Pancreas (tissue), 10 donors: ENCODE measurements around the gene MACROD2. TPM values are rescaled to one million over a fixed set of nuclear protein-coding genes. Genes with fewer than 3 reads are reported as not detected.

Experiments used
- ATAC-seq, 4 donors: fragments of 200-7000 bp; cut with Tn5 transposase; one replicate each; pipeline versions ENCODE4 v1.8.0 to v1.9.1; 2020; ENCODE audit warnings: mild to moderate bottlenecking in 4 of 4, moderate library complexity in 4 of 4
- DNase-seq, 6 donors: peaks; one replicate each; pipeline ENCODE4 v3.0.0-alpha.2; 2020
- FAIRE-seq: peaks from 2 replicates; lab custom pipeline; 2012; peaks lifted over from hg19 to GRCh38; lab: Jason Lieb, UNC
- H3K27ac ChIP-seq, 4 donors: fragments of 200-600 bp; sonication (generic); 1 replicate in 3 of 4; 2 replicates in 1 of 4; pipeline versions ENCODE4 v1.5.0 to v1.8.0; 2020
- H3K27me3 ChIP-seq, 4 donors: fragments of 200-600 bp; one replicate each; pipeline ENCODE4 v1.8.0; 2021
- H3K36me3 ChIP-seq, 3 donors: fragments of 200-600 bp; sonication (generic) in 1 of 3; one replicate each; pipeline versions ENCODE4 v1.5.0 to v1.8.0; 2020 to 2021
- H3K4me1 ChIP-seq, 3 donors: fragments of 200-600 bp; one replicate each; pipeline ENCODE4 v1.8.0; 2021
- H3K4me3 ChIP-seq, 4 donors: fragments of 200-600 bp; sonication (generic) in 2 of 4; one replicate each; pipeline versions ENCODE4 v1.5.0 to v1.8.0; 2020 to 2021
- H3K9me3 ChIP-seq, 4 donors: fragments of 200-600 bp; one replicate each; pipeline ENCODE4 v1.8.0; 2021
- WGBS, 2 donors: extraction: QIAGEN DNeasy Blood & Tissue Kit; methylation state at CpG; one replicate each; pipeline ENCODE4 v1.1.7; 2013; 5-methylcytosine and 5-hydroxymethylcytosine counted together
- intact Hi-C, 3 donors: fragments of 100-400 bp; cut with DNase I; formaldehyde crosslinking; loops; one replicate each; pipeline versions ENCODE4 v1.11.1 to v1.14.2; 2022
- polyA plus RNA-seq, 2 donors: library from polyadenylated mRNA; stranded (reverse); fragments of 200-250 nt; gene quantifications; one replicate each; pipeline ENCODE4 v1.2.3, GENCODE V29; 2013
- total RNA-seq, 6 donors: library from RNA; stranded (reverse); fragmentation: NEBNext Ultra II Directional in 4 of 6; extraction: Animal tissue kit (Norgen Biotek cat#: 25700) in 4 of 6; gene quantifications; one replicate each; pipeline versions ENCODE4 v1.2.1 to v1.2.4, GENCODE V29; 2021 to 2023
- TF ChIP-seq, protein P1 (sequence below), 4 donors: fragments of 200-600 bp; sonication (generic) in 3 of 4; IDR thresholded peaks; one replicate each; pipeline versions ENCODE4 v1.5.0 to v1.8.0; 2021; ENCODE audit warnings: antibody characterized with exemption in 4 of 4
- donor health status: healthy with polysubstance abuse.
- donor health status: DM: no; HTN: no; CAD: no; lungs with moderate emphysema.
- donor health status: DM: no; HTN: no; CAD: no.
- donor health status: control.
- donor health status: control.
- donor health status: Bipolar disorder and iron deficiency.
- donor health status: DM: yes; HTN: yes; CAD: no.
- donor health status: DM: no; HTN: no; CAD: no.
- donor health status: DM: no; HTN: no; CAD: no.
- donor health status: DM: yes; HTN: yes; CAD: no.

MACROD2 gene
- total and polyA plus RNA-seq, 8 donors: 1.7 to 4.9 (median 2.7) TPM

DNA sequence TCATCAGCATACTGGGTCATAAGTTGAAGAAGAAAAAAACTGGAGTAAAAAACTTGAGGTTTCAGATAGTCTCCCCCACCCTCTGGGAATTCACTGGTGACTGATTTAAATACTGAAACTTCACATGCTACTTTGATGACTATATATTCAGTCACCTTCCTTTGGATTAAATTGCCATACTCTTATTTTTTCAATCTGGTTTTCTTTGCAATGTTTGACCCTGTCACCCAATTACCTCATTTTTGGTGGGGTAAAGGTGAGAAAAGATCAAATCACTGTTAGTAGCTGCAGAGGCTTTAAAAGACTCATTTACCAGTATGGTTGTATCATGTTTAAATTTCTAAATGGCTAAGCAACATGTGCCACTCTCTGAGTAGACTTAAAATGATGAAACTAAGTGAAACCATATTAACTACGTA is 1204.8 kb downstream of the MACROD2 start:
- no peak overlapping the region for H3K4me3 ChIP-seq
- FAIRE-seq (no peak), DNase-seq (no peak), ATAC-seq (no peak)
- no peaks in the 10 kb centered on the region for H3K27me3 ChIP-seq
- H3K9me3 ChIP-seq: no peaks in the 10 kb centered on the region
- no peak overlapping the region for H3K27ac ChIP-seq
- no peaks in the 10 kb centered on the region for H3K4me1 ChIP-seq
- WGBS, 2 donors: 92 to 96% methylated on average over 1 of the region's 1 CpG
- H3K36me3 ChIP-seq: no peaks in the 10 kb centered on the region
- TF ChIP-seq, protein P1, sequence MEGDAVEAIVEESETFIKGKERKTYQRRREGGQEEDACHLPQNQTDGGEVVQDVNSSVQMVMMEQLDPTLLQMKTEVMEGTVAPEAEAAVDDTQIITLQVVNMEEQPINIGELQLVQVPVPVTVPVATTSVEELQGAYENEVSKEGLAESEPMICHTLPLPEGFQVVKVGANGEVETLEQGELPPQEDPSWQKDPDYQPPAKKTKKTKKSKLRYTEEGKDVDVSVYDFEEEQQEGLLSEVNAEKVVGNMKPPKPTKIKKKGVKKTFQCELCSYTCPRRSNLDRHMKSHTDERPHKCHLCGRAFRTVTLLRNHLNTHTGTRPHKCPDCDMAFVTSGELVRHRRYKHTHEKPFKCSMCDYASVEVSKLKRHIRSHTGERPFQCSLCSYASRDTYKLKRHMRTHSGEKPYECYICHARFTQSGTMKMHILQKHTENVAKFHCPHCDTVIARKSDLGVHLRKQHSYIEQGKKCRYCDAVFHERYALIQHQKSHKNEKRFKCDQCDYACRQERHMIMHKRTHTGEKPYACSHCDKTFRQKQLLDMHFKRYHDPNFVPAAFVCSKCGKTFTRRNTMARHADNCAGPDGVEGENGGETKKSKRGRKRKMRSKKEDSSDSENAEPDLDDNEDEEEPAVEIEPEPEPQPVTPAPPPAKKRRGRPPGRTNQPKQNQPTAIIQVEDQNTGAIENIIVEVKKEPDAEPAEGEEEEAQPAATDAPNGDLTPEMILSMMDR (IDR thresholded peaks at IDR 0.05): no peak
- intact Hi-C loops: no loop called here

DNA sequence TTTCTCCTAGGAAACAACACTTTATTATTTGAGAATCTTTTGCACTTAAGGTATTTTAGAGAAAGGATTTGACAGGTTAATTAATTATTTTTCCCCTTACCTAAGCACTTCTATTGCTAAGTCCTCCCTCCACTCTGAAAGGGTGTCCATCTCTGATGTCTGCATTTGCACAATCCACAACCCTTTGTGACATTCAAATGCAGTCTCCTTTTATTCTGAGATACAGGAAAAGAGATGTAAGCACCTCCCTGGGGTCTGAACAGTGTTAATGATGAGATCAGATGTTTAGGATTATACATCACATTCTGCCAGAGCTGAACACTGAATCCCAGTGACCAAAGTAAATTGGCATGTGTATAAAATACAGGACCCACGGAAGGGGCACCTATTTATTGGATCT is 1206.3 kb downstream of the MACROD2 start:
- no peaks in the 10 kb centered on the region for H3K27me3 ChIP-seq
- DNase-seq: no peak
- H3K4me1 ChIP-seq: no peaks in the 10 kb centered on the region
- TF ChIP-seq, protein P1 (IDR thresholded peaks at IDR 0.05): no peak
- no peaks in the 10 kb centered on the region for H3K9me3 ChIP-seq
- H3K4me3 ChIP-seq: no peak overlapping the region
- WGBS, 2 donors: 70 to 79% methylated on average over 1 of the region's 1 CpG
- ATAC-seq: no peak
- no peak for FAIRE-seq
- H3K36me3 ChIP-seq: no peaks in the 10 kb centered on the region
- intact Hi-C loops: no loop called here
- no peak overlapping the region for H3K27ac ChIP-seq

DNA sequence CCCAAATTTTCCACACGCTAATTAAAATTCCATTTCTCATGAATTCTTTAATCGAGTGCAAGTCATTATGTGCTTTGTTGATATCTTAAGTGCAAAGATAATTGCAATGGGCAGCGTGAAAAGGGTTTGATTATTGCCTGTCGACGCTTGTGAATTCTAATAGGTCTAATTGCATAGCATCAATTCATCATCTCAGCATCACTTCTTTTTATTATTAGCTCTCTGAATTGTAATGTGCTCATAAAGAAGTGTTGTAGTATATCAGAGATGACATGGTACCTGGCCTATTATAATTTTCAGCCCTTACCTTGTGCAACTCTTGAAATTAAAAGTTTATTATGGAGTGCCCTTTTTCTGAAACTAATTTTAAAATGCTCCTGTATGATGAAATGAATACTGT is 1208.9 kb downstream of the MACROD2 start:
- Histone ChIP-seq H3K9me3 (no peaks in the 10 kb centered on the region), H3K27me3 (no peaks in the 10 kb centered on the region), H3K27ac (no peak overlapping the region), H3K4me1 (no peaks in the 10 kb centered on the region), H3K4me3 (no peak overlapping the region), H3K36me3 (no peaks in the 10 kb centered on the region)
- intact Hi-C loops: no loop called here
- FAIRE-seq: no peak
- no peak for ATAC-seq
- DNase-seq: no peak
- TF ChIP-seq, protein P1 (IDR thresholded peaks at IDR 0.05): no peak
- 88 to 93% methylated on average over 5 of the region's 5 CpGs for WGBS, 2 donors

DNA sequence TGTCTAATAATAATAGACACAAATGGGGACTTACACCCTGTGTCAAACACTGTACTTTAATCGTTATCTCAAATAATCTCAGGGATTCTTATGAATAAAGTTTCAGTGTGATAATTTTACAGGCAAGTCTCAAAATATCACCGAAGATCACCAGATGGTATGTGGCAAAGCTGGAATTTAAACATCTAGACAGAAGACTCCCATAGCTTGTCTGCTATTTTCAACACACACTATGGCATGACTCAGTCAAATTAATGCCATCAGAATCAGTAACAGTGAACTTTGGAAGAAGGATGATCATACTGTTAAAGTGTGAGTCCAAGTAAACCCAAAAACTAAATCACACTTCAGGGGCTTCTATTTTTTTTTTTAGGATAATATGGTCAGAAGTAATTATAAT is 1209.7 kb downstream of the MACROD2 start:
- H3K9me3 ChIP-seq: no peaks in the 10 kb centered on the region
- no peaks in the 10 kb centered on the region for H3K4me1 ChIP-seq
- WGBS, 2 donors: 87 to 89% methylated on average over 2 of the region's 2 CpGs
- no peaks in the 10 kb centered on the region for H3K27me3 ChIP-seq
- no peaks in the 10 kb centered on the region for H3K36me3 ChIP-seq
- DNase-seq (no peak), FAIRE-seq (no peak), ATAC-seq (no peak)
- no peak overlapping the region for H3K27ac ChIP-seq
- H3K4me3 ChIP-seq: no peak overlapping the region
- TF ChIP-seq, protein P1 (IDR thresholded peaks at IDR 0.05): no peak
- intact Hi-C loops: no loop called here

DNA sequence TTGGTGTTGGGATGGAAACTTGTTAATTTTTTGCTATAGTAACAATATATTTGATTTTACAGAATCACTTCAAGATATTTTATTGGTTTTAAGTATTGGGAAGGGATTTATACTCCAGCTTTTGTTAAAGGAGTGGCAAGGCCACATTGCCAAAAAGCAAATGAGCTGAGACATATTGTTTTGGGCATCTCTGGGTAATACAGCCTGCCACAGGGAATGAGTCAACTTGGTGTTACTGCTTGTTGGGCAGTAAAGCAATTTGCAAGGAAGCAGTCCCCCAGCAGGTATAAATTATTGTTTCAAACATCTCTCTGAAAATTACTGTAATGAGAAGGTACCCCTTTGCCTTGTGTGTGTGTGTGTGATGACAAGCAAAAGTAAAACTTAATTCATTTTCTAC is 1210.4 kb downstream of the MACROD2 start:
- no peak for ATAC-seq
- intact Hi-C loops: no loop called here
- Histone ChIP-seq H3K36me3 (no peaks in the 10 kb centered on the region), H3K4me3 (no peak overlapping the region), H3K27me3 (no peaks in the 10 kb centered on the region), H3K4me1 (no peaks in the 10 kb centered on the region), H3K9me3 (no peaks in the 10 kb centered on the region), H3K27ac (no peak overlapping the region)
- FAIRE-seq: no peak
- TF ChIP-seq, protein P1 (IDR thresholded peaks at IDR 0.05): no peak
- DNase-seq: no peak
